NCI-H2029 treated with DMSO at 0.1 percent for 48 hours (cell line): ENCODE data around the gene SUSD1.
"Not testable (repeated sequence)": the region's sequence is repeated elsewhere in the genome, so short reads cannot be mapped to it uniquely, and the experiment has no call there.

Source experiments
- DNase-seq: peaks from one replicate; lab custom pipeline; 2025; lab: John Stamatoyannopoulos, UW

Gene SUSD1

DNA sequence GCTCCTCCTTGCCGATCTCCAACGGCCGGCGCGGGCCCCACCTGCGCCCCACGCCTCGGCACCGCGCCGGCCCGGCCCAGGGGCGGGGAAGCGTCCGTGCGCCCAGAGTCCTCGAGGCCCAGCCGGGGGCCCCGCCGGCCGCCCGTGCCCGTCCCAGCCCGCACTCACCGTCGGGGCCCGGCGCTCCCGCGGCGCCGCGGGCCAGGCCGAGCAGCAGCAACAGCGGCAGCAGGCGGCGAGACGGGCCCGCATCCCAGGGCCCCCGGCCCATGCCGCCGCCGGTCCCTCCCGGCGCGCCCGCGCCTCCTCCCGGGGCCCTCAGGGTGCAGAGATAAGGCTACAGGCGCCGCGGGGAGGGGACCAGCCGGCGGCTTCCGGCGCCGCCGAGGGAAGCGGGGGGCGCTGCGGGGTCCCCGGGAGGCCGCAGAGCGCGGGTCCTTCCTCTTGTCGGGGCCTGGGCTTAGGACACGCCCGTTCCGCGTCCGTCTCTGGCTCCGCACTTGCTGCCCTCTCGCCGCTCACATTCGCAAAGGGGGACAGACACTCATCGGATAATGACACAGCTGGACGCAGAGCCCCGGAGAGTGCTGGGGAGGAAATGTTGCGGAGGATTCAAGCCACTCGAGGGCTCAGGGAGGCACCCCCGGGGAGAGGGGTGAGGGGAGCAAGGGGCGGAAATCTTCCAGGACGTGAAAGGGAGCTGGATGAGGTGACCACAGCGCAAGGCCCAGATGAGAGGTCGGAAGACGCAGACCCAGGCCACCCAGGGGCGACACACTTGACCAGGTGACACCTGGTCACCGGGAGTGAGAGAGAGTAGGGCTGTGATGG is at the start of gene SUSD1:
Gene SUSD1, minus strand, starts transcription at position 333 of the 831 bp plus-strand sequence. Its CDS starts 62 bp downstream, at position 271.
- DNase-seq = no peak

DNA sequence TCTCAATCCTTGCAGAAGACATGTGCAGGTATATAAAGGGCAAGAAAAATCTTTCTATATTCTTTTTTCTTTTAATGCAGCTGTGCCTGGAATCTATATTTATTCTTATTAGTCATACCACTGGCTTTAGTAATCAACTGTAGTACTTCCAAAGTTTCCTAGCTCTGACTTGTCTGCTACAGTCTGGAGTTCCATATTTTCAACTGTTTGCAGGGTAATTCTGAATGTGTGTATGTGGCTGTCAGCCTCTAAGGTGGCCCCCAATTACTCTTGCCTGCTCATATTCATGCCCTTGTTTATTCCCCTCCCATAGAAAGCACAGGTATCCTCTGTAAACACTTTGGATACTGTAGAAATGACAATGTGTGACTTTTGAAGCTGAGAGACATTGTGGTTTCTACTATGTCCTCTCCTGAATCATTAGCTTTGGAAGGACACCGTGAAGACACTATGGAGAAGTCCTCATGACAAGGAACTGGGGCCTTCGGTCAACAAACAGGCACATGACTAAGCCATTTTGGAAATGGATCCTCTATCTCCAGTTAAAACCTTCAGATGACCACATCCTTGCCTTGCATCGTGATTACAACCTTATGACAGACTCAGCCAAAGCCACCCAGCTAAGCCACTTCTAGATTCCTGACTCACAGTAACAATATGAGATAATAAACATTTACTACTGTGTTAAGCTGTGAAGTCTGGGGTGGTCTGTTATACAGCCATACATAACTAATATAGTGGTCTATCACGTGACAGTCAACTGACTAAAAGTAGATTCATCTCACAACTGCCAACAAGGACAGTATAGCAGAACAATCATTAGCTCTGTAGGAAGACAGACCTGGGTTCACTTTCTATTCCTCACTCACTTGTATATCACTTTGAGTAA is 49.5 kb upstream of the SUSD1 start:
- no peak for DNase-seq

DNA sequence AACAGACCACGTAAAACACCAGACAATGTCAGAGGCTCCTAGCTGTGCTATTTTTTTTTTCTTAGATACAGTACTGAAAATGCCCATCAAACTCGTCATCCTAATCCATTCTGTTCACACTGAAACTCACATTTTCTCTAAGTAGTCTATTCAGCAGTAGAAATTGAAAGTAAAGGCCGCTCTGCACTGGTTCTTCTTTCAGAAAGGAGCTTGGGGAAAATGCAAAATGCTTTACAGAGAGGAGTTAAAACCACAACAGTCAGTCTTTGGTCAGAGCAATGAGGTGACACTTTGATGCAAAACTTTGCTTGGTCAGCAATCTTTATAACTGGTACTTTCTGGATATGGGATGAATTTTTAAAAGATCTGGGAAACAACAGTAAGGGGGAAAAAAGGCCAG is 43.8 kb upstream of the SUSD1 start:
- no peak for DNase-seq

DNA sequence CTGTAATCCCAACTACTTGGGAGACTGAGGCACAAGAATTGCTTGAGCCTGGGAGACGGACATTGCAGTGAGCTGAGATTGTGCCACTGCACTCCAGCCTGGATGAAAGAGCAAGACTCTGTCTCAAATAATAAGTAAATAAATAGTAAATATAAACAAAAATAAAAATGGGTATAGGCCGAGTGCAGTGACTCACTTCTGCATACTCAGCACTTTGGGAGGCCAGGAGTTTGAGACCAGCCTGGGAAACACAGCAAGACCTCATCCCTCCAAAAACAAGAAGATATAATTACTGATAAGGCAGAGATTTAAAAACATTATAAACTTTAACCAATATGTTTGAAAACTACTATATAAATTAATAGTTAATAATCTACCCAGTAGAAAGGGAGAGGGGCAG is 37.8 kb upstream of the SUSD1 start:
- no peak for DNase-seq

DNA sequence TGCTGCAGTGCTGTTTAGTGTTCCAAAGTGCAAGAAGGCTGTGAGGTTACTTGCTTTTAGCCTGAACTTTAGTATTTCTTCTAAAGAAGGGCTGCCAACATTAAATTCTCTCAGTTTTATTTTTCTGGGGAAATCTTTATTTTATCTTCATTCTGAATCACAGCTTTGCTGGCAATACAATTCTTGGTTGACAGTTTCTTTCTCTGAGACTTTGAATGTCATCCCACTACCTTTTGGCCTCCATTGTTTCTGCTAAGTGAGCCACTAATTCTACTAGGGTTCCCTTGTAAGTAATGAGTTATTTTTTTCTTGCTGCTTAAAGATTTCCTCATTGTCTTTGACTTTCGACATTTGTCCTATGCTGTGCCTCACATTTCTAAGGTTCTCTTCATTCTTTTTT is 32.4 kb upstream of the SUSD1 start:
- DNase-seq = no peak

DNA sequence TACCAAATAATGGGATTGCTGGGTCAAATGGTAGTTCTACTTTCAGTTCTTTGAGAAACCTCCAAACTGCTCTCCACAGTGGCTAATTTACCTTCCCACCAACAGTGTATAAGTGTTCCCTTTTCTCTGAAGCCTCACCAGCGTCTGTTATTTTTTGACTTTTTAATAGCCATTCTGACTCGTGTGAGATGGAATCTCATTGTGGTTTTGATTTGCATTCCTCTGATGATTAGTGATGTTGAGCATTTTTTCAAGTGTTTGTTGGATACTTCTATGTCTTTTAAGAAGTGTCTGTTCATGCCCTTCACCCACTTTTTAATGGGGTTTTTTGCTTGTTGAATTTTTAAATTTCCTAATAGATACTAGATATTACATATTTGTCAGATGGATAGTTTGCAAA is 28.4 kb upstream of the SUSD1 start:
- no peak for DNase-seq

DNA sequence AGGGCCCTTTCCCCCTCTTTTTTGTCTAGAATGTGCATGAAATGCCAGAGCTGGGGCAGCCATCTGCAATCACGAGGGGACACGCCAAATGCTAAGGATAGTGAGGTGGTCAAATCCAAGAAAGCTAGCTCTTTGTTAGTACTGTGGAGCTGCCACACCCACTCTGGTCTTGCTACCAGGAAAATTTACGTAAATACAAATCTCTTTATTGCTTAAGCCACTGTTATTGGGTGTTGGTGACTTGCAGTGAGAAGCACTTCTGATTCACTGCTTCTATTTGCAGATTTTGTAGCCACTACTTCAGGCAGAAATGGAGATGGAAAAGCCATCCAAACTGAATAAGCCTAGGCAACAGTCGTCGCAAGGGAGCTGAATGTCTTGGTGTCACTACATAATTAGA is 25.6 kb upstream of the SUSD1 start:
- DNase-seq = no peak

DNA sequence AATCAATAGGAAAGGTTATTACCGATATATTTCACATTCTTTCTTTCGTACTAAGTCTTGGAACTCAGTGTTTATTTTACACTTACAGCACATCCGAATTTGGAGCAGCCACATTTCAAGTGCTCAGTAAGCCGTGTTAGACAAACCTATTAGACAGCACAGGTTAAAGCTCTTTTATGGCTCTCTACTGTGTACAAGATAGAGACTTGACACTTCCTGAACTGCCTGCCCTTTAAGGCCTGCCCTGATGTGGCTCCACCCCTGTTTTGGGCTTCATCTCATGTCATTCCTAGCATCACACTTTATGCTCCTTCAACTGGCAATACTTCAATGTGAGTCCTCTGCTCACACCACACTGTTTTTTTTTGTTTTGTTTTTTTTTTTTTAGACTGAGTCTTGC is 23.5 kb upstream of the SUSD1 start:
- no peak for DNase-seq

DNA sequence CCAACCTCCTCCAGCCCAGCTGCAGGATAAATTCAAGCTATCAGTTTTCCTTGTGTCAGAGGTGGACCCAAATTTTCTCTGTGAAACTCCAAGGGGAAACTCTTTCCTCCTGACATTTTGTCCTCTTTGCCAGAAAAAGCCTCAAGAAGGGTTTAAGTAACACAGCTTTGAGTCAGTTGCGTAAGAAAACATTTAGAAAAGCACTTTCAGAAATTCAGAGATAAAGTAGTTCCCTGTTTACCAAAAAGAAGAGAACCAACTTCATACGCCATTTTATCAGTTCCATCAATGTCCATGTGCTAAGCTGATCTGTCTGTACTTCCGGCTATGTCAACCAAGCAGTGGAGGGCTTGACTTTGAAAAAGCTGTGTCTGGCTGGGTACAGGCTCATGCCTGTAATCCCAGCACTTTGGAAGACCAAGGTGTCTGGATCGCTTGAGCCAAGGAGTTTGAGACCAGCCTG is 19.9 kb upstream of the SUSD1 start:
- DNase-seq = no peak

DNA sequence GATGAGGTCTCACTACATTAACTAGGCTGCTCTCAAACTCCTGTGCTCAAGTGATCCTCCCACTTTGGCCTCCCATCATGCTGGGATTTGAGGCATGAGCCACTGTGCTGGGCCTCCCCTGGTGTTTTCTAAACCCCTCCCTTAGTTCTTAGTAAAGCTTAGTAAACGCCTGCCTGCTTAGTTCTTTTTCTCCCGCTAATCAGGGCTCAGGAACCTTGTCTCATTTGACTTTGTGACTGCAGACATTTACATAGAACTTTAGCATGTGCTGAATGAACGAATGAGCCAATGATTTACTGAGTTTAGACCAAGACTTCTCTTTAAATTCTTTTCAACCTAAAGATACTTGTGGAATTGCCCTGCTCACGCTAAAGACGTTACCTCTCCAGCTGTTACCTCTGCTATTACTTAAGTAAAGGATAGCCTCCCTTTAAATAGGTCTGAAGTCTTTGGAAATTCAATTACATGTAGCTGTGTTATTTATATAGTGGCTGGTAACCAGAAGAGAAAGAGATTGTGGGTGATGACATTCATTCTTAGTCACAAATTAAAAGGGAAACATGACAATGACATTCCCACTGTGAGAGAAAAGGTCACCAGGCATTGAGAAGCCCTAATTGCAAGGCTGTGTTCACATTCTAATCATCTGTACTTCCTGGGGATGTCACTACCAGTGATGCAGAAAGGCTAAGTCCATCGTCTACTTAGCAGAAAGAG is 18.6 kb upstream of the SUSD1 start:
- no peak for DNase-seq

DNA sequence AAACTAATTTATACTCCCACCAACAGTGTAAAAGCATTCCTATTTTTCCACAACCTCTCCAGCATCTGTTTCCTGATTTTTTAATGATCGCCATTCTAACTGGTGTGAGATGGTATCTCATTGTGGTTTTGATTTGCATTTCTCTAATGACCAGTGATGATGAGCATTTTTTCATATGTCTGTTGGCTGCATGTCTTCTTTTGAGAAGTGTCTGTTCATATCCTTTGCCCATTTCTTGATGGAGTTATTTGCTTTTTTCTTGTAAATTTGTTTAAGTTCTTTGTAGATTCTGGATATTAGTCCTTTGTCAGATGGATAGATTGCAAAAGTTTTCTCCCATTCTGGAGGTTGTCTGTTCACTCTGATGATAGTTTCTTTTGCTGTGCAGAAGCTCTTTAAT is 15.2 kb upstream of the SUSD1 start:
- DNase-seq = not testable (repeated sequence)

DNA sequence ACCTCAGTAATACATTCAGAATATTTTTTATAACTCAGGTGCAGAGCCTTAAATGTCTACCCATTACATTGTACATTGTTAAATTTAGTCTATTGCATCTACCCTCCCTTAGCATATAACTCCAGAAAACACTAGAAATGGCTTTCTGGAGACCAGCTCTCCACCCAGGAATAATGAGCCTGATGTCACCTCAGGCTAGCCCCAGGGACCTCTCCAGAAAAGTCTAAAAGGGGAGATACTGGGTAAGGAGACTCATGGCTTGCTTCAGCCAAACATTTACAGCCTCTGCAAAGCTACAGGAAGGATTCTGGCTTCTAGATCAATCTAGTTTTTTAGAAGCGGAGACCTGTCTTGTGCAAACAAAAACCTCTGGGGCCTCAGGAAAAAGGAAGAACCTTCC is 13.8 kb upstream of the SUSD1 start:
- no peak for DNase-seq

DNA sequence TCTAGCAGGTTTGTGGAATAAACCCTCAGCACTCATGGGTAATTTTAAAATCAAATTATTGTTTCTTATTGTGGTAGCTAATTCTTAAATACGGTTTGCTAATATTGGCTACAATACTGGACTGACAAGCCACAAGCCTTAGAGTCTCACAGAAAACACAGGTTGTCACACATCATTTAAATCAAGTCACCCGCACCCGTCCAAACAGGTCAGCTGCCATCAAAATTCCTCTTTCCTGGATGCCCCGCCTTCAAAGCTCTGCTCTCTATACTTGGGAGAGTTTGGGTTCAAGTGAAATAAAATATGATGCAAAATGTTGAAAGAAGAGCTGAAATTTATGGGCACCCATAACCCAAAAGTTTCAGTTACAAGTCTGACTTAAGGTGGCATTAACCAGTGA is 12.3 kb upstream of the SUSD1 start:
- DNase-seq = no peak

DNA sequence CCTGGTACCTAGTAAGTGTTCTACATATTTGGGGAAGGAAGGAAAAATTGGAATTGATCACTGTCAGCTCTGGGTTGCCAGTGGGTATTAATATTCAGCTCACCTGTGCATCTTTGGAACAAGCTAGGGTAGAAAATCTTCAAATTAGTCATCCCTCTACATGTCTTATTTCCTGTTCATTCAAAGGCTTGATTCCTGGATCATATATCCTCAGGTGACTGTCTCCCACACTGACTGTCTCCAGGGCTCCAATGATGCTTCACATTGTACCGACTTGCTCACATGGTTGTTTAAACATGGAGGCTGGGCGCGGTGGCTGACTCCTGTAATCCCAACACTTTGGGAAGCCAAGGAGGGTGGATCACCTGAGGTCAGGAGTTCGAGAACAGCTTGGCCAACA is 11.6 kb upstream of the SUSD1 start:
- no peak for DNase-seq

DNA sequence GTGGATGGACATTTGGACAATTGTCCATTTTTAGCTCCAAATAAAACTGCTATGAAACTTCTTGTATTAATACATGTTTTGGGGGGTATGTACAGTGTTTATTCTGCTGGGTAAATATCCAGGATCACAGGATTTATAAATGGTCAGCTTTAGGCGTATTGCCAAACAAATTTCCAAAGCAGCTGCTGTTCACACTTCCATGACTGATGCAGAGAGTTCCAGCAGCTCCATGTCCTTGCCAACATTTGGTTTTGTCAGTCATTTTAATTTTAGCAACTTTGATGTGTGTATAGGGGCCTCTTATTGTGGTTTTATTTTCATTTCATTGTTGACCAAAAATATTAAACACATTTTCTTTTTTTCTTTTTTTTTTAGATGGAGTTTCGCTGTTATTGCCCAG is 9.8 kb upstream of the SUSD1 start:
- DNase-seq = no peak

DNA sequence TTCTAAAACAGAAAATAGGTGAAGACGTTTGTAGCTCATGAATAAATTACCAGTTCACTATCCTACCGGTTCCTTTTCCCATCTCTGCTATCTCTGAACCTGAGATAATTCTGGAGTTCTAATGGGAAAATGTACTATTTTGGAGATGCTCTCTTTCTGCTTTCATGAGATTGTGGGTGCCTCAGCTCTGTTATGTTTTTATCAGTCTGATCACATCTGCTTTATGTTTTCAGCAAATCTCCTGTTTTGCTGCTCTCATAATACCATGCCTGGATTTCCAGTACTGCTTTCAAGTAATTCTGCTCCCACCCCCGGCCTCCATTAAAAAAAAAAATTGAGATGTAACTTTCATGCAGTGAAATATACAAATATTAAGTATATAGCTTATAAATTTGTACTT is 9.1 kb upstream of the SUSD1 start:
- DNase-seq = no peak

DNA sequence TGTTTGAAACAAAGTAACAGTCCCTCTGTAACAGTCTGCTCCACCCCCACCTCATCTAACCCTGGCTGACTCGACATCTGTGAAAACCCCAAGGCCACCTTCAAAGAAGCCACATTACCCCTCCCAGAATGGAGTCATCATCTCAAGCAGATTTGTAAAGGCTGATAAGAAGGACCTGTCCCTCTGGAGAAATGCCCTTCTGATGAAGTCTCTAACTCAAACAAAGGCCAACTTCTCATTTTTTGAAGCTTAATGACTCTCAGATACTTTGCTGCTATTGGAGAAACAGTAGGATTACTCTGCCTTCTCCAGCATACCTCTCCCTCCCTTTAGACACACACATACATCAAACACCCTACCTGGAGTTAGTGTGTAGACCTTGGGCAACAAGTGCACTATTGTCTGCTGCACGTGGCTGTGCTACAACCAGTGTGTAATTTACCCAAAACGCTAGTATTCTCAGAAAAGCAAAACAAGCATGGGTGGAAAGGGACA is 5.3 kb upstream of the SUSD1 start:
- no peak for DNase-seq

DNA sequence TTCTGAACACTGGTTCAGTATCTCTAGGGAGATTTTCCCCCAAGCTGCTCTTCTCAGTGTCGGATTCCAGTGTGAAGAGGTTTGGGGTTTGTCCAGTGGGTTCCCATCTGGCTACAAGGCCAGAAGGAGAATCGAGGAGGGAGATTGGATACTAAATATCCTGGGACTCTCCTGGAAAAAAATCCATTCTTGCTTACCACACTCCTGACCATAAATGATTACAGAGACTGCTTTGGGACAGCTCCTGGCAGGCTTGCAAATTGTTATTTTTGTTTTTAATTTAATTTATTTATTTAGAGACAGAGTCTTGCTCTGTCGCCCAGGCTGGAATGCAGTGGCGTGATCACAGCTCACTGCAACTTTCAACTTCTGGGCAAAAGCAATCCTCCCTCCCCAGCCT is 4.7 kb upstream of the SUSD1 start:
- no peak for DNase-seq

DNA sequence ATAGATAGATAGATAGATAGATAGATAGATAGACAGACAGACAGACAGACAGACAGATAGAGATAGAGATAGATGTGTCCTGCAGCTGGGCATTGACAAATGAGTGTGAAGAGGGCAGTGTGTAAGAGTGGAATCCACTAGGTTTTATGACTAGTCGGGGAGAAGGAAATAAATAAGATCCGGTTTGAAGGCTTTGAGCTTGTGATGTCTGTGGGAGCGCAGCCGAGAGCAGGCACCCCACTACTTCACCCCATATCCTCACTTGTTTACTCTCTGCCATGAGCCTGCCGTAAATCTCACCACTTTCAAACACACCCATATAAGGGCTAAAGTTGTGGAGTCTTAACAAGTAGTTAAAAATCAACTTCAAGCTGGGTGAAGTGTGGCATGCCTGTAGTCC is 1.4 kb upstream of the SUSD1 start:
- DNase-seq = no peak

DNA sequence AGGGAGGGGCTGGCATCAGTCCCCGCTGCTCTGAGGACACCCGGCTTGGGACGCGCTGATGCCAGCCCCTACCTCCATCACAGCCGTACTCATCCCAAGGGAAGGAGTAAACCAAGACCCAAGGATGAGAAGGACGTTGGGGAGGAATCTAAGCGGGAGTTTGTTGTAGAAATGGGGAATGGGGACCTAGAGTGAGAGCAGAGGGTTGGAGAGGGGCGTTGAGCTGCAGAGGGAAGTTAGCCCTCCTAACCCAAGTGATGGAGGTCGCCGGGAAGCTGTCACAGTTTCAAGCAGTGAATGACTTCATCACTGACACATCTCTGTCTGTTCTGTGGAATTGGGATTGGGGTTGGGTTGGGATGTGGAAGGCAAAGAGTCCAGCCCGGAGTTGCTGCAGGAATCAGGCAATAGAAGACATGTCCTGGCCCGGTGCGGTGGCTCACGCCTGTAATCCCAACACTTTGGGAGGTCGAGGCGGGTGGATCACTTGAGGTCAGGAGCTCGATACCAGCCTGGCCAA is 759 bp upstream of the SUSD1 start:
- DNase-seq = no peak

DNA sequence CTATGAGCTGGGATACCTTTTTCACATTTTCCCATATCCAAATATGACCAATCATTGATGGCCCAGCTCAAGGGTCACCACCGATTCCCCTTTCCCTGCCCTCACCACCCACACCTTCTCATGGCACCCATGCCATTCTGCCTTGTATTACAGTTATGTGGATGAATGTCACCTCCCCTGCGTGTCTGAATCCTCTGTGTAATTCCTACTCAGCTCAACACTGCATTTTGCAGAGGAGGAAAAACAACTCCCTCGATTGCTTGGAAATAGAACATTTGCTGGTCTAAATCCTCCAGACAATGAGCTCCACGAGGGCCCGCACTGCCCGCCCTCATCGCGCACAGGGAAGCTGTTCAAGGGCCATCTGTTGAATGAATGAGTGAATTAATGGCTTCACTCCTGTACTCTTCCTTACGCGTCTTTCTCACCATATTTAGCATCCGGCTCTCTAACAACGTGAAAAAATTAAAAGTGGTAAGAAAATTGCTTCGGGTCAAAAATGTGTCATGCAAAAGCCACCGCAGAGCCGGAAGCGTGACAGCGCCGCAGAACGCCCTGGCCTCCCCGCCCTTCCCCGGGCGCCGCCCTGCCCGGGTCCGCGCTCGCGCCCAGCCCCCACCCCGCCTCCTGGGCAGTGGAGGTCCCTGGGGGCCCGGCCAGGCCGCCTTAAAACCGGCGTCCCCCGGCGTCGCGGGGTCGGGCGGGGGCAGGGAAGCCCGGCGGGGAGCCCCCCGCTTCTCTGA is 704 bp downstream of the SUSD1 start:
- peak; percentile 55 for DNase-seq
